ENCODE results near the gene F2RL3.
A peak's percentile ranks its signal among the peaks of the same experiment; 100 is the strongest.
"Not testable (repeated sequence)": the region's sequence is repeated elsewhere in the genome, so short reads cannot be mapped to it uniquely, and the experiment has no call there.

The F2RL3 gene

DNA sequence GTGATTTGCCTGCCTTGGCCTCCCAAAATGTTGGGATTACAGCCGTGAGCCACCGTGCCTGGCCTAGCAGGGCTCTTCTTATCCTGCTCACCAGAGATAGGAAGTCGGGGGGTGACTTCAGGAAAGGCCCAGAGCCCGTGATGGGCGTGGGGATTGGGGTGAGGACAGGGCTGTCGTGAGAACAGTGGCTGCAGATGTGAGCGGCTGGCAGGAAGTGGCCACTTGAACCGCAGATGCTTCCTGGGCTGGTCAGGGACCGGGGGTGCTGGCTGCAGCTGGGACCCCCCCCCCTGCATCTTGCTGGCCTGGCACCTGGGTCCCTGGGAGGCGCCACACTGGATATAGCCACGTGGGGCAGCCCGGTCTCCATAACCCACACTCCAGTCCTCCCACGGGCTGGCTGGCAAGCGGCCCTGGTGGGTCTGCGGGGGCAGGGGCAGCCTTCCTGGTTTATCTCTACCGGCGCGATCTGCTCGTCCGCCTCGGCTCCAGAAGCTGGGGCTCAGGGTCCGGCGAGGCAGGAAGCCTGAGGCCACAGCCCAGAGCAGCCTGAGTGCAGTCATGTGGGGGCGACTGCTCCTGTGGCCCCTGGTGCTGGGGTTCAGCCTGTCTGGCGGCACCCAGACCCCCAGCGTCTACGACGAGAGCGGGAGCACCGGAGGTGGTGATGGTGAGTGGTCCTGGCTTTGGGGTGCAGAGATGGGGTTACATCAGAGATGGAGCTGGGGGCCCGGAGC, at the start of gene F2RL3:
F2RL3 (plus strand) TSS at position 371 of the 737 bp plus-strand sequence; CDS start at position 562, 191 bp downstream.
- DNase-seq = peak; percentile 44 to 63 (median 62)

DNA sequence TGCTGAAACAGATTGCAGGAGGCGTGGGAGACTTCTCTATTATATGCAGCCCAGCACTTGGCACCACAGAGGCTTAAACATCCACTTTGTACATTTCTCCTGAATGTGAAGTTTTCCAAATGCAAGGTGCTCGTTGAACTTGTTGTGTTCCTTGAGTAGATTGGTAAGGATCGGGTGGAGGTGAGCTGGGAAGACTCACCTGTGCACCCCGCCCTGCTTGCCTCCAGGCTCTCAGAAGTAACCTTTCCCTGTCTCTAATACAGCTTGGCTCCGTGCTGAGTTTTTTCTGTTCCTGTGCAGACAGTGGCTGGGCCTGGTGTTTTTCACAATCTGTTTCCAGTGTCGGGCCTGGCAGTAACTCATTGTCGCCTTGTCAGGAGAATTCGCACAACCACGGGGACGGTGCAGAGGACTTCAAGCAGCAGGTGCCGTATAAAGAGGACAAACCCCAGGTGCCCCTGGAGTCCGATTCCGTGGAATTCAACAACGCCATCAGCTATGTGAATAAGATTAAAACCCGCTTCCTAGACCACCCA, 47.3 kb upstream of the F2RL3 start:
- DNase-seq = no peak

DNA sequence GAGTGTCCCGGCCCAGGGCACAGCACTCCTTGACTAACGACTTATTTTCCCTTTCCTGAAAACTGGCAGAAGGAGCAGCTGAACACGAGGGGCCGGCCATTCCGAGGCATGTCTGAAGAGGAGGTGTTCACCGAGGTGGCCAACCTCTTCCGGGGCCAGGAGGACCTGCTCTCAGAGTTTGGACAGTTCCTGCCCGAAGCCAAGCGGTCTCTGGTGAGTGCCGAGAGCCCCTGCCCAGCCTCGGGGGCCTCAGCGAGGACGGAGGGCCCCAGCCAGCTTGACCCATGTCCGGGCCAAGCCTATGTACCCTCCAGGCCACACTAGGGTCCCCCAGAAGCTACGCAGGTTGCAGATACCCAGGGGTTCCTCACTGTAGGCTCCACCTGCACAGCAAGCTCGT, 41.9 kb upstream of the F2RL3 start:
- DNase-seq = no peak

- peak; percentile 50 to 58 (median 56) for DNase-seq
These were observed 41.4 kb upstream of the F2RL3 start for GRCh38 chr19:16847430-16847829.

DNA sequence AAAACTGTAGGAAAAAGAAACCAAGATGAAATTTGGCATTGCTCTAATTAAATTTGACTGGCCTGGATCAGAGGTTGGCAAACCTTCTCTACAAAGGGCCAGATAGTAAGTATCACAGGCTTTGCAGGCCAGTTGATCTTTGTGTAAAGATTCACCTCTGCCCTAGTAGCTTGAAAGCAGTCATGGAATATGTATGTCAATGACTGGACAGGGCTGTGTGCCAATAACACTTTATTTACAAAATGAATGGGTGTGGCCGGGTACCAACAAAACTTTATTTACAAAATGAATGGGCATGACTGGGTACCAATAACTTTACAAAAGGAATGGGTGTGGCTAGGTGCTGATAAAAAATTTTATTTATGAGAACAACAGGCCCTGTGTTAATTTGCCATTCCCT, 39.6 kb upstream of the F2RL3 start:
- DNase-seq = no peak

DNA sequence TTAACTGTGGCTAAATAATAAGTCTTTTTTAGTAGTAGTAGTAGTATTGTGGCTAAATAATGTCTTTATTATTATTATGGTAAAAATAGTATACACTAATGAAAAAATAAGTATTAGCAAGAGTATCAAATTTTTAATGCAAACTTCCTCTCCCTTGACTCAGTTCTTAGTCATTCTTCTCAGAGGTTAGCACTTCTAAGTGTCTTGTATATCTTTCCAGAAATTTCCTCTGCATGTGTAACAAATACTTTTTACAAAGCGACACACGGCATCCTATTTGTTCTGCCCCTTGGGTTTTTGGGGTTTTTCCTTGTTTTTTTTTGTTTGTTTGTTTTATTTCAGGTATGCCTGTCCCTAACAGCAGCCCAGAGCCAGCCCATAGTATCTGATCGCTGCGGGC, 38.7 kb upstream of the F2RL3 start:
- DNase-seq = no peak

- no peak for DNase-seq
These were observed 37.6 kb upstream of the F2RL3 start for GRCh38 chr19:16851031-16851712.

- DNase-seq = no peak
These were observed 35.7 kb upstream of the F2RL3 start for GRCh38 chr19:16853066-16853465.

DNA sequence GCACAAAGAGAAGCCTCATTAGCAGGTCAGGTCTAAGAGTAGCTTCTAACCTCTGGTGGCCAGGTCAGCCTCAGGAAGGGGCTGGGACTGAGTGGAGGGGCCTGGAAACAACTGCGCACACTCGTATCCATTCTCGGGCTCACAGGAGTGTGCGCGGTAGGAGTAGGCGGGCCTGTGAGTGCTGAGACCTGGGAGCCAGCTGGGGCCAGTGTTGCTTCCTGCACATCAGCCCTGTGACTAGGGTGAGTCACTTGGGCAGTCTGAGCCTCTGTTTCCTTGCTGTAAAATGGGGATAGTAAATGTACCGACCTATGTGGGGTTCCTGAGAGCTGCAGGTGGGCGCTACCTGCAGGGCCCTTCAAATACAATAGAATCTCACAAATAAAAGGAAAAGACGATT, 32.7 kb upstream of the F2RL3 start:
- no peak for DNase-seq

DNA sequence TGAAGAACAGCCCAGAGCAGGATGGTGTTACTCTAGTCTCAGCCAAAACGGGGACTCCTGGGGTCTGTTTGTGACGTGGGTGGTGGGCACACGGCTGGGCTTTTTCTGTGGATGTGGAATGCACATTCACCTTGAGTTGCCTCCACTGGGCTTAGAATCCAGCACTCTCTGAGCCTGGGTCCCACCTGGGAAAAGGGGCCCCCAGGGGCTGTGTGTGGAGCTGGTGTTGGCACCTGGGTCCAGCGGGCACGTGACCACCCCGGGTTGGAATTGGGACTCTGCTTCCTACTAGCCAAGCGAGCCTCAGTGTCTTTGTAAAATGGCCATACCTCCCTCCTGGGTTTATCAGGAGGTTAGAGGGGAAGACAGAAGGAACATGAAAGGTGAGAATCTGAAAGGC, 29.2 kb upstream of the F2RL3 start:
- DNase-seq = no peak

DNA sequence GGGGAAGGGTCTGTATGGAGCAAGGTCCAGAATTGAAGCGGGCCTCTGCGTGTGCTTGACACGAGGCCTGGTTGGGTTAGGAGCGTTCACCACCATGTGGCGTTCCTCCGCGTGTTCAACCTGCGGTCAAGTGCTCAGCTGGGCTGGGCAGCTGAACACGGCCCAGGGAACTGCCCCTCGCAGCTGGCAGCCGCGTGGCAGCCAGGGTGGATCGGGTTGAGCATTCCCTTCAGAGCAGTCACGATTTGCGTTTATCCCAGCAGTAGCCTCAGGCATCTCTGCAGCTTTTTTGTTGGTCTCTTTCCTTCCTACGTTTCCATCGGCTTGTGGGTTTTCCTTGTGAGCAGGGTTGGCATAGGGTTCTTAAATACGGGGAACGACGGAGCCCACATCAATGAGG, 28.7 kb upstream of the F2RL3 start:
- DNase-seq = no peak

GRCh38 chr19:16861011-16861410, 27.8 kb upstream of the F2RL3 start:
- DNase-seq = no peak

DNA sequence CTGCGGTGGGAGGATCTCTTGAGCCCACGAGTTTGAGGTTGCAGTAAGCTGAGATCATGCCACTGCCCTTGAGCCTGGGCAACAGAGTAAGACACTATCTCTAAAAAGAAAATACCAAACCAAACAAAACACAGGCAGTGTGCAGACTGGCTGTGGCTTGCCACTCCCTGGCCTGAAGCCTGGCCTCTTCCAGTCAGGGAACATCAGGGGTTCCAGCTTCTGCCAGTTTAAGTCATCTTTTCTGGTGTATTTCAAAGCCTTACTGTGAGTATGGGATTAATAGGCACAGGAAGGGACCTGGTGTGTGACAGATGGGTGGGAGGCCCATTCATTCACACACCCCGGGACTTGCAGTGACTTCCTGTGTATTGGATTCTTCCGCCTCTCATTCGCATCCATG, 27.0 kb upstream of the F2RL3 start:
- DNase-seq = no peak

- DNase-seq = peak; percentile 68 to 80 (median 79)
These were observed 25.9 kb upstream of the F2RL3 start for GRCh38 chr19:16862826-16863415.

- no peak for DNase-seq
These were observed 21.6 kb upstream of the F2RL3 start for GRCh38 chr19:16867211-16867610.

- no peak for DNase-seq
These were observed 20.2 kb upstream of the F2RL3 start for GRCh38 chr19:16868423-16869130.

DNA sequence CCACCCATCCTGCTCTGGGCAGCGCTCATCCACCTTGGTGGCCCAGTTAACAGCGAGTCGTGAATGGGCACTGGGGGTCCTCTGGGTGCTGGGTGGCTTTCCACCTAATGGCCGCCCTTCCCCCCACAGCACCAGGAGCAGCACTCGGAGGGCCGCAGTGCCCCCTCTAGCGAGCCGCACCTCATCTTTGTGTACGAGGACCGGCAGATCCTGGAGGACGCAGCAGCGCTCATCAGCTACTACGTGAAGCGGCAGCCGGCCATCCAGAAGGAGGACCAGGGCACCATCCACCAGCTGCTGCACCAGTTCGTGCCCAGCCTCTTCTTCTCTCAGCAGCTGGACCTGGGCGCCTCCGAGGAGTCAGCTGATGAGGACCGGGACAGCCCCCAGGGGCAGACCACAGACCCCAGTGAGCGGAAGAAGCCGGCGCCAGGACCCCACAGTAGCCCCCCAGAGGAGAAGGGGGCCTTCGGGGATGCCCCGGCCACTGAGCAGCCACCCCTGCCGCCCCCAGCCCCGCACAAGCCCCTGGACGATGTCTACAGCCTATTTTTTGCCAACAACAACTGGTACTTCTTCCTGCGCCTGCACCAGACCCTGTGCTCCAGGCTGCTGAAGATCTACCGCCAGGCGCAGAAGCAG, 19.3 kb upstream of the F2RL3 start:
- DNase-seq = no peak

DNA sequence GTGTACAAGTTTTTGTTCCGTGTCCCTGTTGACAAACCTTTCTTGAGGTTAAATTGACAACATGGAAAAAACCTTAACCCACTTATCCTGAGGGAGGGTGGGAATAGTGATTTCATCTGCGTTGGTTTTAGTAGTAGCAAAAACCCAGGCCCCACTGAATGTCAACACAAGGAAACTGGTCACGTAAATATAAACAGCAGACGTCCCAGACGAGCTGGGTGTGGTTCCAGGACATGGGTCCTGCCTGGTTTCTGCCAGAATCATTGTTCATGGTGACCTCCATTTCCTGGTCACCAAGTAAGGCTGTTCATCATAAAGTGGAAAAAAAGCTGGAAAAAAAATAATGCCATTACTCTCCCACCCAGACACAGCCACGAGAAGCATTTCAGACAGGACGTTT, 16.9 kb upstream of the F2RL3 start:
- DNase-seq = no peak

DNA sequence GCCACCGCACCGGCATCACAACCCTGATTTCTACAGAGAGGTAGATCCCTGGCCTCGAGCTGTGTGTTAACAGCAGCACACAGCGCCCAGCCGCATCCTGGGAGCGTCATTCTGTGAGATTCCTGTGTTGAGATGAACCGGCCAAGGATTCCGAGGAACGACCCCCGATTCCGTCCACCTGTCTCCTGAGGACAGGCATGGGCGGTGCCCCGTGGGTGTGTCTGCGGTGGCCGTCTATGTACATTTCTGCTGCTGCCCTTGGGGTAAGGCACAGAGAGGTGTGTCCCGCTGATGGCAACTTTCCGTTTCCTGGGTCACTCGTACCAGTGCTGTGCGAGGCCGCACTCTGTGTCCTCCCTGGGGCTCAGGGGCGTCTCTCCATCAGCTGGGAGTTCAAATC, 16.1 kb upstream of the F2RL3 start:
- no peak for DNase-seq

- DNase-seq = no peak
These were observed 15.2 kb upstream of the F2RL3 start for GRCh38 chr19:16873594-16873993.

- no peak for DNase-seq
These were observed 14.4 kb upstream of the F2RL3 start for GRCh38 chr19:16874250-16874977.

GRCh38 chr19:16874978-16875299, 13.9 kb upstream of the F2RL3 start:
- not testable (repeated sequence) for DNase-seq
